Panc1 (cell line): ENCODE measurements around the gene ARGLU1.

Experiments used
- POLR2AphosphoS5 ChIP-seq: IDR thresholded peaks from 2 replicates; pipeline ENCODE4 v1.6.1; 2012; ENCODE audit warnings: mild to moderate bottlenecking, low read depth, low read length, moderate library complexity
- REST ChIP-seq, 2 experiments: IDR thresholded peaks; 2 replicates each; pipeline ENCODE4 v1.6.1; 2011 to 2012; ENCODE audit warnings: low read depth in 2 of 2, control low read depth in 1 of 2, low read length in 1 of 2, mild to moderate bottlenecking in 1 of 2, moderate library complexity in 1 of 2; ENCODE audit not compliant: insufficient read depth in 1 of 2
- SIN3A ChIP-seq: IDR thresholded peaks from 2 replicates; pipeline ENCODE4 v1.6.1; 2012; ENCODE audit warnings: low read depth, mild to moderate bottlenecking, low read length, moderate library complexity, borderline replicate concordance; ENCODE audit not compliant: insufficient read depth
- TF ChIP-seq, protein P1 (sequence below): fragments of 450-650 bp; IDR thresholded peaks from 2 replicates; pipeline ENCODE4 v1.5.1; 2017; ENCODE audit warnings: mild to moderate bottlenecking

GRCh38 chr13:106569233-106570095 lies 1.5 kb upstream of the ARGLU1 start:
- TF ChIP-seq, protein P1, sequence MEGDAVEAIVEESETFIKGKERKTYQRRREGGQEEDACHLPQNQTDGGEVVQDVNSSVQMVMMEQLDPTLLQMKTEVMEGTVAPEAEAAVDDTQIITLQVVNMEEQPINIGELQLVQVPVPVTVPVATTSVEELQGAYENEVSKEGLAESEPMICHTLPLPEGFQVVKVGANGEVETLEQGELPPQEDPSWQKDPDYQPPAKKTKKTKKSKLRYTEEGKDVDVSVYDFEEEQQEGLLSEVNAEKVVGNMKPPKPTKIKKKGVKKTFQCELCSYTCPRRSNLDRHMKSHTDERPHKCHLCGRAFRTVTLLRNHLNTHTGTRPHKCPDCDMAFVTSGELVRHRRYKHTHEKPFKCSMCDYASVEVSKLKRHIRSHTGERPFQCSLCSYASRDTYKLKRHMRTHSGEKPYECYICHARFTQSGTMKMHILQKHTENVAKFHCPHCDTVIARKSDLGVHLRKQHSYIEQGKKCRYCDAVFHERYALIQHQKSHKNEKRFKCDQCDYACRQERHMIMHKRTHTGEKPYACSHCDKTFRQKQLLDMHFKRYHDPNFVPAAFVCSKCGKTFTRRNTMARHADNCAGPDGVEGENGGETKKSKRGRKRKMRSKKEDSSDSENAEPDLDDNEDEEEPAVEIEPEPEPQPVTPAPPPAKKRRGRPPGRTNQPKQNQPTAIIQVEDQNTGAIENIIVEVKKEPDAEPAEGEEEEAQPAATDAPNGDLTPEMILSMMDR = no peak
- TF ChIP-seq POLR2AphosphoS5 (no peak), REST (IDR thresholded peaks at IDR 0.05; ENCODE audit: insufficient read depth in 1 of 2, low read depth in 2 of 2, low read length in 1 of 2) (no peak), SIN3A (no peak)
